A673 (cell line): ENCODE measurements around the gene ARMH3. TPM values are rescaled to one million over a fixed set of nuclear protein-coding genes. Genes with fewer than 3 reads are reported as not detected.

Experiments used
- BruUV-seq: library from RNA; stranded (reverse); fragments of 400-500 nt; replicated peaks from 2 replicates; lab custom pipeline; 2021; lab: Mats Ljungman, UMichigan
- CTCF ChIA-PET: fragments of 300-600 bp; sonication (Branson Sonifier 250); formaldehyde crosslinking; loops from one replicate; lab custom pipeline; 2022; ENCODE audit warnings: antibody characterized with exemption; lab: Charles Lee
- POLR2A ChIA-PET: fragments of 300-600 bp; sonication (Branson Sonifier 250); formaldehyde crosslinking; loops from one replicate; lab custom pipeline; 2022; ENCODE audit warnings: antibody characterized with exemption; ENCODE audit not compliant: low non-redundant PET; lab: Charles Lee
- DNase-seq: peaks from one replicate; pipeline ENCODE4 v3.0.0-alpha.2; 2015; ENCODE audit warnings: low spot score
- H3K27ac ChIP-seq: fragments of 200-600 bp; sonication (generic); 2 replicates; pipeline ENCODE4 v1.5.1; 2016; ENCODE audit warnings: mixed run types, low read depth, mild to moderate bottlenecking, mixed read lengths, antibody characterized with exemption, low read length; ENCODE audit not compliant: poor library complexity, severe bottlenecking
- H3K27me3 ChIP-seq: fragments of 200-600 bp; sonication (generic); replicated peaks from 2 replicates; pipeline ENCODE4 v1.6.1; 2017; ENCODE audit warnings: mixed run types, low read depth, mild to moderate bottlenecking, mixed read lengths, antibody characterized with exemption, low read length; ENCODE audit not compliant: insufficient read depth, poor library complexity
- H3K36me3 ChIP-seq: fragments of 200-600 bp; sonication (generic); 2 replicates; pipeline ENCODE4 v1.6.1; 2016; ENCODE audit warnings: mixed run types, mild to moderate bottlenecking, mixed read lengths, antibody characterized with exemption, low read length; ENCODE audit not compliant: insufficient read depth, poor library complexity, severe bottlenecking
- H3K4me1 ChIP-seq: fragments of 200-600 bp; sonication (generic); 2 replicates; pipeline ENCODE4 v1.6.1; 2017; ENCODE audit warnings: mixed run types, mild to moderate bottlenecking, mixed read lengths, antibody characterized with exemption, low read length; ENCODE audit not compliant: insufficient read depth, poor library complexity, severe bottlenecking
- H3K4me3 ChIP-seq: fragments of 200-600 bp; sonication (generic); 2 replicates; pipeline ENCODE4 v1.5.1; 2016; ENCODE audit warnings: low read depth, mixed run types, mild to moderate bottlenecking, mixed read lengths, low read length; ENCODE audit not compliant: poor library complexity, severe bottlenecking
- H3K9me3 ChIP-seq: fragments of 200-600 bp; sonication (generic); 2 replicates; pipeline ENCODE4 v1.6.1; 2016; ENCODE audit warnings: mixed run types, low read depth, mild to moderate bottlenecking, mixed read lengths, antibody characterized with exemption, low read length; ENCODE audit not compliant: poor library complexity, severe bottlenecking
- EZH2 ChIP-seq: fragments of 200-600 bp; sonication (generic); IDR thresholded peaks from 2 replicates; pipeline ENCODE4 v1.6.1; 2017; ENCODE audit warnings: borderline replicate concordance, low read depth, mild to moderate bottlenecking, mixed read lengths, antibody characterized with exemption, low read length; ENCODE audit not compliant: poor library complexity, severe bottlenecking
- intact Hi-C: fragments of 100-400 bp; cut with micrococcal nuclease; formaldehyde crosslinking; loops from one replicate; pipeline ENCODE4 v1.10.0; 2022; ENCODE audit not compliant: unreplicated experiment
- total RNA-seq: library from RNA; stranded (reverse); gene quantifications from 2 replicates; pipeline ENCODE4 v1.2.3, GENCODE V29; 2021
- TF ChIP-seq, protein P1 (sequence below): fragments of 300-800, 200-600 bp; sonication (generic); conservative IDR thresholded peaks from 2 replicates; pipeline ENCODE4 v1.5.1; 2017; ENCODE audit warnings: low read depth, mild to moderate bottlenecking, antibody characterized with exemption, low read length, moderate library complexity, mixed read lengths

Gene ARMH3
- total RNA-seq, 1 experiment from 2014 or later: 17.8 TPM

DNA sequence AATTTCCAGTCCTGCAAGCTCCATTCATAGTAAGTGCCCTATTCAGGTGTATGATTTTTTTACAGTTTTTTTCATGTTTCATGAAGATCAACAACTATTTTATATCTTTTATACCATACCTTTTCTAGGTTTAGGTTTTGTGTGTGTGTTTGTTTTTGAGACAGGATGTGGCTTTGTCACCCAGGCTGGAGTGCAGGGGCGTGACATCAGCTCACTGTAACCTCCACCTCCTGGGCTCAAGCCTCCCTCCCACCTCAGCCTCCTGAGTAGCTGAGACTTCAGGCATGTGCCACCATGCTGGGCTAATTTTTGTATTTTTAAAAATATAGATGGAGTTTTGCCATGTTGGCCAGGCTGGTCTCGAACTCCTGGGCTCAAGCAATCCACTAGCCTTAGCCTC is 35.0 kb downstream of the ARMH3 start:
- H3K27ac ChIP-seq: no peak overlapping the region
- H3K27me3 ChIP-seq: no peaks in the 10 kb centered on the region
- TF ChIP-seq, protein P1, sequence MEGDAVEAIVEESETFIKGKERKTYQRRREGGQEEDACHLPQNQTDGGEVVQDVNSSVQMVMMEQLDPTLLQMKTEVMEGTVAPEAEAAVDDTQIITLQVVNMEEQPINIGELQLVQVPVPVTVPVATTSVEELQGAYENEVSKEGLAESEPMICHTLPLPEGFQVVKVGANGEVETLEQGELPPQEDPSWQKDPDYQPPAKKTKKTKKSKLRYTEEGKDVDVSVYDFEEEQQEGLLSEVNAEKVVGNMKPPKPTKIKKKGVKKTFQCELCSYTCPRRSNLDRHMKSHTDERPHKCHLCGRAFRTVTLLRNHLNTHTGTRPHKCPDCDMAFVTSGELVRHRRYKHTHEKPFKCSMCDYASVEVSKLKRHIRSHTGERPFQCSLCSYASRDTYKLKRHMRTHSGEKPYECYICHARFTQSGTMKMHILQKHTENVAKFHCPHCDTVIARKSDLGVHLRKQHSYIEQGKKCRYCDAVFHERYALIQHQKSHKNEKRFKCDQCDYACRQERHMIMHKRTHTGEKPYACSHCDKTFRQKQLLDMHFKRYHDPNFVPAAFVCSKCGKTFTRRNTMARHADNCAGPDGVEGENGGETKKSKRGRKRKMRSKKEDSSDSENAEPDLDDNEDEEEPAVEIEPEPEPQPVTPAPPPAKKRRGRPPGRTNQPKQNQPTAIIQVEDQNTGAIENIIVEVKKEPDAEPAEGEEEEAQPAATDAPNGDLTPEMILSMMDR: no peak
- no peak for TF ChIP-seq EZH2
- no peak overlapping the region for H3K4me3 ChIP-seq
- peaks cover 12% of the 10 kb centered on the region for H3K36me3 ChIP-seq
- intact Hi-C loops: loop anchor here (10.0 kb wide), 1 partner anchor 46 kb away; no protein-coding TSS in a partner anchor
- no peaks in the 10 kb centered on the region for H3K9me3 ChIP-seq
- CTCF ChIA-PET: interaction anchor here (0.6 kb wide), 2 partner anchors 9 to 51 kb away, joined by 3 to 4 read pairs; no protein-coding TSS in a partner anchor
- BruUV-seq: no TSS peak
- POLR2A ChIA-PET: no interaction called here
- no peaks in the 10 kb centered on the region for H3K4me1 ChIP-seq
- no peak for DNase-seq

DNA sequence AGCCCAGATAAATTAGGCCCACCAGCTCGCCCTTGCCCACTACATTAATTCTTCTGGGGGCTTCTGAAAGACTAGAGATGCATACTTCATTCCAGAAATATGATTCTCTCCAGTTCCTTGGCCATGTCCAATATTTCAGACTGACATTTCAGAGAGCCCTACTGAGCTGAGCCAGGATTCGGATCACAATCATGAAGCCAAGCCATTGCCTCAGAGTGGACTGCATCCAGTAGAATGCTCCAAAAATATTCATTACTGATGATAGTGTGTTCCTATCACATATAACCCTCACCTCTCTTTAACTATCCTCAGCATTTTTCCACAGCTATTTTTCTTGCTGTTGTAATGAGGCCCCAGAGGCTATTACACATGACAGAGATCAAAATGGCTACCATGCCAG is 38.7 kb downstream of the ARMH3 start:
- DNase-seq: no peak

DNA sequence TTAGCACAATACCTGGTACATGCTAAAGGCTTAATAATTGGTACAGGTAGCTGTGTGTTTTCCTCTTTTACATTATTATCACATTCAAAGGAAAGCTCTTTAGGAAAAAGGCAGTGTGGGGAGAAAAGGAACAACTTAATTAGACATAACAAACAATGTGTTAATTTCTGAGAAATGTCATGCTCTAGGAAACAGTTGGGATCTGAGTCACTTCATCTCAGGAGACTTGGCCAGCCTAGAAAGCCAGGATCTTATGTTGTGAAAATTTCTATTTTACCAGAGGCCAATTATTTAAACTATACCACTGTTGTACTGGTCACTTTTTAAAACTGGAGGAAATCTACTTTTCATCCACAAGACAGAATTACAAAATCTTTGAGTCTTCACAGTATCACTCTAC is 39.6 kb downstream of the ARMH3 start:
- CTCF ChIA-PET: no interaction called here
- BruUV-seq: no TSS peak
- H3K4me3 ChIP-seq: no peak overlapping the region
- POLR2A ChIA-PET: no interaction called here
- intact Hi-C loops: loop anchor here (10.0 kb wide), 2 partner anchors 62 to 802 kb away; no protein-coding TSS in a partner anchor
- H3K4me1 ChIP-seq: no peaks in the 10 kb centered on the region
- no peak overlapping the region for H3K27ac ChIP-seq
- no peaks in the 10 kb centered on the region for H3K27me3 ChIP-seq
- no peak for DNase-seq
- TF ChIP-seq, protein P1: no peak
- TF ChIP-seq EZH2: no peak
- H3K36me3 ChIP-seq: peaks cover 5% of the 10 kb centered on the region
- no peaks in the 10 kb centered on the region for H3K9me3 ChIP-seq

More for the DNA sequence above, 38.7 kb downstream of the ARMH3 start:
- peaks cover 5% of the 10 kb centered on the region for H3K36me3 ChIP-seq
- ChIA-PET CTCF (no interaction called here), POLR2A (no interaction called here)
- intact Hi-C loops: loop anchor here (10.0 kb wide), 2 partner anchors 62 to 802 kb away; no protein-coding TSS in a partner anchor
- H3K27ac ChIP-seq: no peak overlapping the region
- no peaks in the 10 kb centered on the region for H3K27me3 ChIP-seq
- no TSS peak for BruUV-seq
- TF ChIP-seq, protein P1: no peak
- TF ChIP-seq EZH2: no peak
- no peaks in the 10 kb centered on the region for H3K4me1 ChIP-seq
- no peaks in the 10 kb centered on the region for H3K9me3 ChIP-seq
- H3K4me3 ChIP-seq: no peak overlapping the region
